ENCODE results near the gene BAHCC1.

BAHCC1 gene

GRCh38 chr17:81464586-81464985, 69.3 kb downstream of the BAHCC1 start:
- no peak for DNase-seq

- no peak for DNase-seq
Observed at GRCh38 chr17:81465910-81466309, 70.7 kb downstream of the BAHCC1 start.

- no peak for DNase-seq
Observed at GRCh38 chr17:81466564-81467472, 71.6 kb downstream of the BAHCC1 start.

- DNase-seq = no peak
Observed at GRCh38 chr17:81468111-81468769, 73.0 kb downstream of the BAHCC1 start.

- no peak for DNase-seq
Observed at GRCh38 chr17:81468770-81469121, 73.5 kb downstream of the BAHCC1 start.

GRCh38 chr17:81469266-81469665, 74.0 kb downstream of the BAHCC1 start:
- DNase-seq = no peak

GRCh38 chr17:81470270-81470943, 75.2 kb downstream of the BAHCC1 start:
- no peak for DNase-seq

- DNase-seq = no peak
Observed at GRCh38 chr17:81470944-81471817, 75.9 kb downstream of the BAHCC1 start.

- DNase-seq = no peak
Observed at GRCh38 chr17:81471818-81472456, 76.7 kb downstream of the BAHCC1 start.

GRCh38 chr17:81473019-81473418, 77.8 kb downstream of the BAHCC1 start:
- no peak for DNase-seq

- DNase-seq = no peak
Observed at GRCh38 chr17:81474958-81475357, 79.7 kb downstream of the BAHCC1 start.

GRCh38 chr17:81476097-81476496, 80.8 kb downstream of the BAHCC1 start:
- DNase-seq = no peak

GRCh38 chr17:81476635-81477034, 81.4 kb downstream of the BAHCC1 start:
- no peak for DNase-seq

- DNase-seq = no peak
Observed at GRCh38 chr17:81477173-81477572, 81.9 kb downstream of the BAHCC1 start.

GRCh38 chr17:81478119-81478518, 82.9 kb downstream of the BAHCC1 start:
- DNase-seq = no peak

- DNase-seq = no peak
Observed at GRCh38 chr17:81479175-81480071, 84.2 kb downstream of the BAHCC1 start.

GRCh38 chr17:81480140-81481072, 85.1 kb downstream of the BAHCC1 start:
- no peak for DNase-seq

GRCh38 chr17:81481073-81481799, 86.0 kb downstream of the BAHCC1 start:
- peak; percentile 64 for DNase-seq
